HepG2 (cell line): Measurements from ENCODE around the gene RNASE4. TPM values are rescaled to one million over a fixed set of nuclear protein-coding genes. Genes with fewer than 3 reads are reported as not detected.

Source experiments
- ATF4 ChIP-seq, 2 experiments: fragments of 450-650 bp in 1 of 2; sonication (generic) in 1 of 2; formaldehyde crosslinking; IDR thresholded peaks; 2 replicates each; pipeline versions ENCODE4 v1.5.0 to v1.8.0; 2020 to 2022; ENCODE audit warnings: mild to moderate bottlenecking in 1 of 2, missing genetic modification reagents in 1 of 2
- DDIT3 ChIP-seq: sonication (generic); formaldehyde crosslinking; IDR thresholded peaks from 2 replicates; pipeline ENCODE4 v1.4.0; 2020; ENCODE audit warnings: mild to moderate bottlenecking, missing genetic modification reagents
- DR1 ChIP-seq: sonication (generic); formaldehyde crosslinking; IDR thresholded peaks from 2 replicates; pipeline ENCODE4 v1.8.0; 2021; ENCODE audit warnings: mild to moderate bottlenecking, missing genetic modification reagents, inconsistent platforms
- EP300 ChIP-seq, 3 experiments: sonication (generic) in 1 of 3; formaldehyde crosslinking in 1 of 3; IDR thresholded peaks; 2 replicates each; pipeline versions ENCODE4 v1.5.1 to v1.6.1; 2011 to 2020; ENCODE audit warnings: low read depth in 2 of 3, low read length in 2 of 3, borderline replicate concordance in 1 of 3, improper control_type of control experiment in 1 of 3, mild to moderate bottlenecking in 1 of 3, missing genetic modification reagents in 1 of 3, moderate library complexity in 1 of 3
- FIP1L1 ChIP-seq: fragments of 200-400 bp; formaldehyde crosslinking; IDR thresholded peaks from 2 replicates; pipeline ENCODE4 v1.6.1; 2018; ENCODE audit warnings: low read depth, mild to moderate bottlenecking, low read length, moderate library complexity, borderline replicate concordance; ENCODE audit not compliant: insufficient read depth
- GABPB1 ChIP-seq: IDR thresholded peaks from 2 replicates; pipeline ENCODE4 v1.6.1; 2016; ENCODE audit warnings: mild to moderate bottlenecking, missing genetic modification reagents, moderate library complexity, missing compliant biosample characterization
- IKZF5 ChIP-seq: IDR thresholded peaks from 2 replicates; pipeline ENCODE4 v1.6.1; 2018; ENCODE audit warnings: missing genetic modification reagents, mild to moderate bottlenecking, missing compliant biosample characterization
- KLF13 ChIP-seq: sonication (generic); formaldehyde crosslinking; IDR thresholded peaks from 2 replicates; pipeline ENCODE4 v1.4.0; 2020; ENCODE audit warnings: mild to moderate bottlenecking, missing genetic modification reagents
- NBN ChIP-seq: fragments of 450-650 bp; conservative IDR thresholded peaks from 2 replicates; pipeline ENCODE4 v1.6.1; 2017
- NCOR1 ChIP-seq: fragments of 200-600 bp; sonication (generic); IDR thresholded peaks from 2 replicates; pipeline ENCODE4 v1.7.0; 2017; ENCODE audit warnings: antibody characterized with exemption, low read length, borderline replicate concordance
- PATZ1 ChIP-seq: sonication (generic); formaldehyde crosslinking; IDR thresholded peaks from 2 replicates; pipeline ENCODE4 v1.4.0; 2020; ENCODE audit warnings: missing genetic modification reagents
- RARG ChIP-seq: sonication (generic); formaldehyde crosslinking; IDR thresholded peaks from 2 replicates; pipeline ENCODE4 v1.4.0; 2020; ENCODE audit warnings: low read depth, mild to moderate bottlenecking, missing genetic modification reagents
- SIX1 ChIP-seq: sonication (generic); formaldehyde crosslinking; IDR thresholded peaks from 2 replicates; pipeline ENCODE4 v1.4.0; 2020; ENCODE audit warnings: missing genetic modification reagents, borderline replicate concordance
- SRSF4 ChIP-seq: fragments of 200-400 bp; formaldehyde crosslinking; IDR thresholded peaks from one replicate; pipeline ENCODE4 v1.6.1; 2018; ENCODE audit warnings: mild to moderate bottlenecking, low read depth, low read length, moderate library complexity; ENCODE audit not compliant: poor library complexity, severe bottlenecking
- ZBTB34 ChIP-seq: sonication (generic); formaldehyde crosslinking; IDR thresholded peaks from 2 replicates; pipeline ENCODE4 v1.8.0; 2022; ENCODE audit warnings: mild to moderate bottlenecking, missing genetic modification reagents
- ZNF235 ChIP-seq: sonication (generic); formaldehyde crosslinking; IDR thresholded peaks from 2 replicates; pipeline ENCODE4 v1.8.1; 2023; ENCODE audit warnings: mild to moderate bottlenecking, missing genetic modification reagents, borderline replicate concordance
- ZNF710 ChIP-seq: sonication (generic); formaldehyde crosslinking; IDR thresholded peaks from 2 replicates; pipeline ENCODE4 v1.5.0; 2020; ENCODE audit warnings: mild to moderate bottlenecking, missing genetic modification reagents, borderline replicate concordance
- polyA plus RNA-seq, 8 experiments: library from polyadenylated mRNA; depleted of rRNA in 3 of 8; stranded (reverse) in 7 of 8; unstranded in 1 of 8; fragments of >200 nt; fragmentation: Illumina TruSeq in 4 of 8; extraction: Trizol in 4 of 8; gene quantifications; 2 replicates each; pipeline versions ENCODE4 v1.2.1 to v1.2.3, GENCODE V29; 2011 to 2016; ENCODE audit warnings: low read depth in 4 of 8, missing spikeins in 1 of 8, mixed read lengths in 1 of 8; ENCODE audit not compliant: insufficient read depth in 1 of 8
- total RNA-seq, 5 experiments: library from RNA; depleted of rRNA; stranded (reverse); fragments of >200 nt; fragmentation: Illumina TruSeq; extraction: Trizol; gene quantifications; 2 replicates each; pipeline ENCODE4 v1.2.3, GENCODE V29; 2016; ENCODE audit warnings: low read depth in 1 of 5

Gene RNASE4
- total and polyA plus RNA-seq, 2 of the 13 experiments (the other 11 are each of a cell fraction or from before 2014, with no cell fraction given) = 109 to 983 TPM

- TF ChIP-seq RARG (CRISPR knock-in tag) (0 out of 2 replicates have a peak, but pooled peaks have one; percentile 53), DR1 (0 out of 2 replicates have a peak, but pooled peaks have one; percentile 58), ZNF710 (CRISPR knock-in tag) (peak; percentile 80; the same call in 1 of the 2 replicates), ZBTB34 (CRISPR knock-in tag) (0 out of 2 replicates have a peak, but pooled peaks have one; percentile 8), GABPB1 (CRISPR knock-in tag) (peak; percentile 94), FIP1L1 (0 out of 2 replicates have a peak, but pooled peaks have one; percentile 53), SIX1 (0 out of 2 replicates have a peak, but pooled peaks have one; percentile 33), NCOR1 (no peak; the same call in 1 of the 2 replicates), PATZ1 (peak; percentile 32), ATF4 (CRISPR knock-in tag; IDR thresholded peaks at IDR 0.05) (peak in 1 of 2 experiments; percentile 70; a peak in 2 of 4 replicates), EP300 (IDR thresholded peaks at IDR 0.05; ENCODE audit: low read depth in 2 of 2, low read length in 2 of 2) (no peak), EP300 (CRISPR knock-in tag; IDR thresholded peaks at IDR 0.05; ENCODE audit: borderline replicate concordance) (no peak), SRSF4 (no peak), IKZF5 (CRISPR knock-in tag) (no peak), ZNF235 (peak; percentile 73; the same call in 1 of the 2 replicates), DDIT3 (no peak), NBN (no peak), KLF13 (CRISPR knock-in tag) (peak; percentile 79; the same call in 1 of the 2 replicates)
These were observed 1.8 kb upstream of the RNASE4 start (continued) for GRCh38 chr14:20682435-20683124.
